ENCODE results near the gene NAA10.

Gene NAA10

DNA sequence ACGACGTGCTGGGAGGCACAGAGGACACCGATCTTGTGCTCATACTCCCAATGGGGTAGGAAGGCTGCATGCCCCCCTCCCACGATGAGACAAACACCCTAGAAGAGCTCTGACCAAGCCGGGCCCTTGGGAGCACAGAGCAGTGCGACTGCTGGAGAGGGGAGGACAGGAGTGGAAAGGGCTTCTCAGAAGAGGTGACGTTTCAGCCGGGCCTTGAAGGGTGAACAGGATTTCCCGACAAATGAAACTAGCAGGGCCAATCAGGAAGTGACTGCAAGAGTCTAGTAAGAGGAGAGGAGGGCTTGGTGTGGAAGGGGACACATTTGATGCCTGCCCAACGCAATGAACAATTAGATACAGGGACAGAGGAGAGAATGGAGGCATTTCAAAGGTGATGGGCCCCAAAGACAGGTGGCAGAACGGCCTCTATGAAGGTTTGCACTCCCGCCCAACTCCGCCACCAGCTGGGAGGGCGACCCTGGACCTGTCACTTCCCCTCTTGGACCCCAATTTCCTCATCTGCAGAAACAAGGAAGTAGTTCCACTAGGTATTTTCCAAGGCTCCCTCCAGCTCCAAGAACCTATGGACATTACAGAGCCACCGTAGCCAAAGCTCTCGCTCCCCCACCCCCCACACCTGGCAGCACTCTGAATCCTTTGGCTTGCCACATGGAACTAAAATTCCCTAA is 32.8 kb upstream of the NAA10 start:
- no peak overlapping the region for H3K4me3 ChIP-seq (ENCODE audit: low read depth, low read length)

DNA sequence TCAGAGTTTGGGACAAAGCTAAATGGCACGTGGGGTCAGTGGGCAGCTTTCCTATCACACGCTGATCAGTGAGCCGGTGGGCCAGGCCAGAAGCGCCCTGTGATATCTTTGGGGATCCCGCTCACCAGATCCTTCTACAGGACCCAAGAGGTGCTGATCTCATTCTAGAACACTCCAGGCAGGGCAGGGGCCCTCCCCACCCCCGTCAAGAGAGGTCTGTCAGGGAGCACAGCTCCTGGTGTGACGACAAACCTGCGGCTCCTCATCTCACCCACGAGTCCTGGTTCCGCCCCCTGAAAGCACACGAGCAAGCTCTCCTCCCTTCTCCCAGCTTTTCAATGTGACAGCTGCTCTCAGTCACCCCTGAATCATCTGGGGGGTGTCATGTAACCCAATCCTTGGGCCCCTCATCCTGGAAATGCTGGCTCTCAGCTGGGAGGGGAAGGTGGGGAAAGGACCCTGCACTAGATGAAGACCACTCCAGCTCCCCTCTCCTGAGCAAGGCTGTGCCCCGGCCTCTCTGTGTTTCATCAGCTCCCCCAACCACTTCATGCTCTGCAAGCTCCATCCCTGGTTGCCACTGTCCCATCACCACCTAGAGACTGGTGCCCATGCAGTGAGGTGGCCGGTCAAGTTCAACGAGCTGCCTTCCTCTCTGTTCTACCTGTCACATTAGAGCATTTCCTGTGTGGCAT is 32.2 kb upstream of the NAA10 start:
- H3K4me3 ChIP-seq (ENCODE audit: low read depth, low read length): no peak overlapping the region

DNA sequence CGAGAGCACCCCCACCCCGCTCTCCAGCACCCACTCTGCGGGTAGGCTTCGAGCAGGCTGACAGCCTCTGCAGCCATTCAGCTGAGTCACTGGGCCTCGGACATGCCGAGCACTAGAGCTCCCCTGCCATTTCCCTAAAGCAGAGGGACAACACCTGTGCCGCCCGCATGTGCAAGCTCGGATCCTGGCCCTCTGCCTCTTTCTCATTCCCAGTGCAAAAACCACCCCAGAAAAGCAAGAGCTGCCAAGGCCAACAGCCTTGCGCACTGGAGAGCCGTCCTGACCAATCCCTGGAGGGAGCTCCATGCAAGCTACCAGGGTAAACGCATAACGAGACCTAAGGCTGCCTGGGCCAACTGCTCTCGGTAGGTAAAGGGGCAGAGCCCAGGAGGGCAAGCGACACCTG is 31.4 kb upstream of the NAA10 start:
- no peak overlapping the region for H3K4me3 ChIP-seq (ENCODE audit: low read depth, low read length)

DNA sequence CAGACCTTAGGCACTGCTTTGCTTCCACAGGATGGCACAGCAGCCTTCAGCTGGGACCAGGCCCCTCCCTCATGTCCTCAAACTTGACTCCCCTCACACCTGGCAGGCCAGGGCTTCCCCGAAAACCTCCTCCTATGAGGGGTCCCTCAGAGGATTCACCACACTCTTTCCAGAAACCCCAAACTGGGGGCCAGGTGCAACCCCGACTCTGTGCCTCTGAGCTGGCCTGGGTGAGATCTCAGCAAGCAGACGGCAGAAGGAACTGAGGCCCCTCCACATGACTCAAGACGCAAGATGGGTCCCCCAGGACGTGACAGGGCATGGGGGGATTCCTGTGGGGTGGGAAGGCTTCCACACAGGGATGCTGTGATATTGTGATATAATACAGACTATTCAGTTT is 30.6 kb upstream of the NAA10 start:
- H3K4me3 ChIP-seq (ENCODE audit: low read depth, low read length): no peak overlapping the region

DNA sequence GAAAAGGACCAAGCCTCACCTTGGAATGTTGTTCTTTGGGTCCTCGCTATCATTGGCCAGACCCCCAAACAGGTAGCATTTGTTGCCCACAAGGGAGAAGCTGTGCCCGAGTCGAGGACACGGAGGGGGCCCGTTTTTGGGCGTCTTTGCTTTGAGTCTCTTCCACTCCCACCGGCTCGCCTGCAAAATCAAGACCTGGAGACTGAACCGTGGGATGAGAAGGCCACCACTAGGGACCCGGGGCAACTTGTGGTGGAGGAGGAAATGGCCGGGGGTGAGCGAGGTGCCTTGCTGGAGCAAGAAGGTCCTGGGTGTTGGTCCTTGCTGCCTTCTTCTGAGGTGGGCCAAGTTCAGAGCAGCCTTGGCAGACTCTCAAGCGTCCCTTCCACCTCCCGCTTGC is 29.3 kb upstream of the NAA10 start:
- H3K4me3 ChIP-seq (ENCODE audit: low read depth, low read length): no peak overlapping the region

DNA sequence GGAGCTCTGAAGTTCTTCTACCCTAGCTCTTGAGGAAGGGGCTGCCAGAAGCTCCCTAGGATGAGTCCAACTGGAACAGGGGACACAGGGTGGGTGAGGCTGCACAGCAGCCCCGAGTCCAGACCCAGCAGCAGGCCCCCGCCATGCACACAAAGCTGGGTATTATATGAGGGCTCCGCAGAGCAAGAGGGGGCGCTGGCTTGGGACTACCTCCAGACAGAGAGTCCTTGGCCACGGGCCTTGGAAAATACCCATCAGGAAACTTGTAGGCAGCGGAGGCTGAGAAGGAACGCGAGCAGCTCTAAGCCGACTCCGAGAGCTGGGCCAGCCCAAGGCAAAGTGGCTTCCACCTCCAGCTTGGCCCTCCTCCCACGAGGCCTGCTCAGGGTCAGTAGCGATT is 28.7 kb upstream of the NAA10 start:
- no peak overlapping the region for H3K4me3 ChIP-seq (ENCODE audit: low read depth, low read length)

DNA sequence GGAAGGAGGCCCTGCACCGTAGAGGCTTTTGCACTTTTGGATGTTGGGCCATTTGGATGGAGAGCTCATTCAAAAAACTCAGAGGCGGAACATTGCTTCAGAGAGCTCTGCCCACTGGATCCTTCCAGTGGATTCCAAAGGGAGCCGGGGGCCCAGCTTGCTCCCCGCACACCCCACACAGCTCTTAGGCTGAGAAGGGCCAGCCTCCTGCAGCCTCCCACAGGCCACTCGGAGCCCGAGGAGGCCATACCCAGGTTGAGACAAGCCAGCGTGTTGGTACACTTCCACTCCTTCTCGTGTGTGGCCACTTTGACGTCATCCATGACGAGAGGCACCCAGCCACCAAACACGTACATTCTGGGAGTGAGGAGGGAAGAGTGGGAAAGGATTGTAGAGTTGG is 26.5 kb upstream of the NAA10 start:
- H3K4me3 ChIP-seq (ENCODE audit: low read depth, low read length): no peak overlapping the region

DNA sequence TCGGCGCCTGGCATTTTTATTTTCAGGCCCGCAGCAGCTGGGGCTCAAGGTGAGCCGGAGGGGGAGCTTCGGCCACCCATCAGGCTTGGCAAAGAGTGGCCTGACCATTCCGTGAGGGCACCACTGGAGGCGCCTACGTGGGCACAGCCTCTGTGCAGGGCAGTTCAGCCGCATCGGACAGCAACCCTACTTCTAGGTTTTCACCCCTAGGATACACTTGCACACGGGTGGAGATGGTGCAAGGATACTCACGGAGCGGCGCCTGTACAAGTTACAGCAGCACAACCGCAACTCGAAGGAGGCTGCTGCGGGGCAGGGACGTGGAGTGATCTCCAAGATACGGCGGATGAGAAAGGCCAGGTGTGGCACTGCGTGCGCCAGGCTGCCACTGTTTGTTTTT is 25.9 kb upstream of the NAA10 start:
- H3K4me3 ChIP-seq (ENCODE audit: low read depth, low read length): no peak overlapping the region

DNA sequence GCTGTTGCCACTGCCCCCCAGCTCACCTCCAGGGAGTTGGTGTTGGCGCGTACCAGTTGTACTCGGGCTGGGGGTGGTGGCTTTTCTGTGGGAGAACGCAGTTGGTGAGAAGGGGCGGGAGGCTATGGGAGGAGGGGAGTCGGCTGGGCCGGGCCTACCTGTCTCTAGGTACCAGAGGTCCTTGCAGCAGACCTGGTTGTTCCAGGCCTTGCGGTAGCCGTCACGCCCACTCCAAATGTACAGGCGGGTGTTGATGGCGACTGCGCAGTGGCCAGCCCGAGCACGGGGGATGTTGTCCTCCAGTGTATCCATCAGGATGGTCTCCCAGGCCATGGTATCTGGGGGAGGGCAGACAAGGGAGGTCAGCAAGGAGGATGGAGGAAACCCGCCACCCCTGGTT is 25.2 kb upstream of the NAA10 start:
- H3K4me3 ChIP-seq (ENCODE audit: low read depth, low read length): no peak overlapping the region

DNA sequence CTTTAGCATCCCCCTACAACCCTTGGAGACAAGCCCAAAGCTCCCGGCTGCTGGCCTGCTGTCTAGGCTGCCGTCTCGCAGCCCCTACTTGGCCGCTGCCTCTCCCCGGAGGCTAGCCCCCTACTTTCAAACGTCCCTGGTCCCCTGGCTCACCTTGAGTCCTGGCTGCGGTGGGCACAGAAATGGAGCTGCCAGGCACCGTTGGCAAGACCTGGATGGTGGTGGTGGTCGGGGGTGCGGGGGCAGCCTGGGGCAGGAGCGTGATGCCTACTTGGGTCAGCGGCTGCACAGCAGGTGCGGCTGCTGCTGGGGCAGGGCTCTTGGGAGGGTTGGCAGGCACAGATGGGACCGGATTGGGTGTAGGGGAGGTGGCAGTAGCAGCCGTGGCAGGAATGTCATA is 24.8 kb upstream of the NAA10 start:
- H3K4me3 ChIP-seq (ENCODE audit: low read depth, low read length): no peak overlapping the region

DNA sequence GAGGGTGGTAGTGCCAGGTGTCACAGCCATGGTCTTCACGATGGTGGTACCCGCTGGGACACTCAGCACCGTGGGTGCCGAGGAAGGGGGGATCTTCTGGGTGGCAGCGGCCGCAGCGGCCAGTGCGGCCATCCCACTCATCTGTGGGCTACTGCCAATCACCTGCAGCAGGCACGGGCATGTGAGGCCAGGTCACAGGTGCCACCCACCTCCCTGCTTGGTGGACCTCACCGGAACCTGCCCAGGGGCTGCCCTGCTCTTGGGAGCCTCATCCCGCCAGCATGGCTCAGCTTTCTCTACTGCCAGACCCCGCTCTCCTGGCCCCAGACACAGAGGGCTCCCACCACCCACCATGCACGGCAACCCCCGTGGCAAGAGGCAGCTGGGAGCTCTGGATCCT is 23.8 kb upstream of the NAA10 start:
- H3K4me3 ChIP-seq (ENCODE audit: low read depth, low read length): no peak overlapping the region

DNA sequence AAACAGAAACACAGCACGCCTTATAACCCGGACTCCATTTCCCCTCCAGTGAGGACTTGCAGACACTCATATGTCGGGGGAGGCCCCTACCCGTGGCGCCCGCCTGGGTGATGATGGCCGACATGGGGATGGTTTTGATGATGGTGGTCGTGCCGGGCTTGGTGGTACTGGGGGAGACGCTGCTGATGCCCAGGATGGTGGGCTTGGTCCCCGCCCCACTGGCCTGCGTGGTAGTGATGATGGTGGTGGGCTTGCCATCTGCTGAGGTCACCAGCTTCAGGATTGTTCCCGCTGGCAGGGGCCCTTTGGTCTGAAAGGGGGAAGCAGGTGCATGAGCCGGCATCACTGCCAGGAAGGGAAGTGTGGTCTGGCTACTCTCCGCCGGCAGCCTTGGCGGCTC is 22.4 kb upstream of the NAA10 start:
- no peak overlapping the region for H3K4me3 ChIP-seq (ENCODE audit: low read depth, low read length)

DNA sequence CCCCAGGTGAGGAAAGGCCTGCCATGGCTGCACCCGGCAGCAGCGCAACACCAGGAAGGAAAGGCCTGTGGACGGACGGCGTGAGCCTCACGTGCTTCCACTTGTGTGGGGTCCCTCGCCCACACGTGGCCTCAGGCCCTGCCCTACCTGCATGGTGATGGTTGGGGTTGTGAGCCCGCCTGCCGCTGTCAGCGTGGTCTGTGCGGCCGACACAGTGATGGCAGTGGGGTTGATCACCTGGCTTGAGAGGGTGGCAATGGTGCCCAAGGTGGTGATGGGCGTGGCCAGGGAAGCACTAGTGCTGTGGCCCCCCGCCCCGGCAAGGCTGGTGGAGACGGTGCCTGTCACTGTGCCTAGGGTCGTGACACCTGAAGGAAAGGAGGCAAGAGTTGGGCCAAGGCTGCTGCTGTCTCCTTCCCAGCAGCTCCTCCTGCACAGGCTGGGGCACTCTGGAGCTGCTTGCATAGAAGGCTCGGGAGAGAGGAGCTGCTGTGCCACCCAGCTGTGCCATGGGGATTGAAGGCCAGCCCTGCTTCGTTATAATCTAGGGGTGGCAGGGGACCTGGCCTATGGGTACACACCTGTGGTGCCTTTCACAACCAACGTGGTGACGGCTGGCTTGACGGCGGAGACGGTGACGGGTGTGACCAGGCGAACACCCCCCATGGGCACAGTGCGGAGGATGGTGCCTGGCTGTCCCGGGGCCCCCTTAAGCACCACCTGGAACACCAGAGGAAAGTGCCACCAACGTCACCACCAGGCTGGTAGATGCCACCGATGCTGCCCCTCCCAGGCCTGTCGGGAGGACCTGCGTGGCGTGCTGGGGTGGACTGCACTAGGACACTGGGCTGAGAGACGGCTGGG is 21.4 kb upstream of the NAA10 start:
- no peak overlapping the region for H3K4me3 ChIP-seq (ENCODE audit: low read depth, low read length)

DNA sequence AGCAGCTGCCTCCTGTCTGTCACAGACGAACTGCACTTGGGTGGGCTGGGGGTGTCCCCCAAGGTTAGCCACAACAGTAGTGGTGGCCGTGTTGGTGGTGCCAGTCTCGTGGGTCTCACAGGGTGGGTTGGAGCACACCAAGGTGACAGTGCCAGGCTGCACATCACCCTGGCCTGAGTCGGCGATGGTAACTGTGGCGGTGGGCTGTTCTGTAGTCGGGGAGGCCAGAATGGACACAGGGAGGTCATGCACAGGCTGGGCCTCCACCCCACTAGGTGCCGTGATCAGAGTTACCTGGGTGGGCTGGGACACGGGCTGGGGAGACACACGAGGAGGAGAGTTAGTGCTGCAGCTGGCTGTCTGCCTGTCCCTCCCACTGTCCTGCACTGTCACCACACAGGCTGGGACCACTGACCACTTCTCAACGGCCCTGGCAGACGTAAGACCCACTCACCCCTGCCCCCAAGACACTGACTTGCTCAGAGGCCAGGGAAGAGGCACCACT is 20.4 kb upstream of the NAA10 start:
- H3K4me3 ChIP-seq (ENCODE audit: low read depth, low read length): no peak overlapping the region

DNA sequence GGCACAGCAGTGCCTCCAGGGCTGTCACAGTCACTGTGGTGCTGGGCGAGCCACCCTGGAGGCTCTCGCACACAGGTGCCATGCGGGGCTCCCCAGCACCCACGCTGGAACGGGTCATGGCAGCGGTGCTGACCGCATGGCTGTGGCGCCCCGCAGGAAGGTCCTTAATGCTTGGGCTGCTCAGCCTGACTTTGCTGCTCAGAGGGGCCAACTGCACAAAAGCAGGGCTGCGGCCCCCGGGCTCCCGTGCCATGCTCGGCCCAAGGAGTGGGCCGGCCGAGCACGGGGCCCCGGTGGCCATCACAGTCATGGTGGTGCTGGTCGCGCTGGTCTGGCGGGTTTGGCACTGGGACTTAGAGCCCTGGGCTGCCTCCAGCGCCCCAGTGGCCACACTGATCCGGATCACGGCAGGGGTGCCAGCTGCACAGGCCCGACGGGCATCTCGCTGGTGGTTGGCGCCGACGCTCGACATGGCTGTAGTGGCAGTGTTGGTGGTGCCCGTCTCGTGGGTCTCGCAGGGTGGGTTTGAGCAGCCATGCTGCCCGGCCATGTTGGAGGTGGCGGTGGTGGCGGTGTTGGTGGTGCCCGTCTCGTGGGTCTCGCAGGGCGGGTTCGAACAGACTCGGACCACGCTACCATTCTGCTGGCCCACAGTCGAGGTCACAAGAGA is 19.9 kb upstream of the NAA10 start:
- H3K4me3 ChIP-seq (ENCODE audit: low read depth, low read length): no peak overlapping the region

DNA sequence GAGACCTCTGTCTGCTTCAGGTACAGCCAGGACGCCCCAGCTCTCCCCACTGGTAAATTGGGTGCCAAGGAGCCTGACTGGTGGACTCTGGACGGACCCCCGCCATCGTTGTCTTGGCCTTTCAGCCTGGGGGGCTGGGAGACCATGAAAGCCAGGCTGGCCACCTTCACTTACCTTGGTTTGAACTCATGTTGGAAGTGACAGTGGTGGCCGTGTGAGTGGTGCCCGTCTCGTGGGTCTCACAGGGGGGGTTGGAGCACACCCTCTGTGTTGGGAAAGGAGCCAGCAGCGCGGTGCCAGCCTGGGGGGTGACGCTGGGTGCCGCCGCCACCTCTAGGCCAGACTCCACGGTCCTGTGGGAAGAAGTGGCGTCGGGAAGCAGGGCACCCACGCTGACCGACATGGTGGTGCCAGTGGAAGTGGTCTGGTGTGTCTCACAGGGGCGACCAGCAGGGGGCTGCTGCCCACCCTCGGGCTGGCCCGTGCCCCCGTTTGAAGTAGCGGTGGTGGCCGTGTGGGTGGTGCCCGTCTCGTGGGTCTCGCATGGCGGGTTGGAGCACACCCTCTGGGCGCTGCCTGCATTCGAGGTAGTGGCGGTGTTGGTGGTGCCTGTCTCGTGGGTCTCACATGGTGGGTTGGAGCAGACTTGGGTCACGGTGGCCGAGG is 19.2 kb upstream of the NAA10 start:
- H3K4me3 ChIP-seq (ENCODE audit: low read depth, low read length): no peak overlapping the region

DNA sequence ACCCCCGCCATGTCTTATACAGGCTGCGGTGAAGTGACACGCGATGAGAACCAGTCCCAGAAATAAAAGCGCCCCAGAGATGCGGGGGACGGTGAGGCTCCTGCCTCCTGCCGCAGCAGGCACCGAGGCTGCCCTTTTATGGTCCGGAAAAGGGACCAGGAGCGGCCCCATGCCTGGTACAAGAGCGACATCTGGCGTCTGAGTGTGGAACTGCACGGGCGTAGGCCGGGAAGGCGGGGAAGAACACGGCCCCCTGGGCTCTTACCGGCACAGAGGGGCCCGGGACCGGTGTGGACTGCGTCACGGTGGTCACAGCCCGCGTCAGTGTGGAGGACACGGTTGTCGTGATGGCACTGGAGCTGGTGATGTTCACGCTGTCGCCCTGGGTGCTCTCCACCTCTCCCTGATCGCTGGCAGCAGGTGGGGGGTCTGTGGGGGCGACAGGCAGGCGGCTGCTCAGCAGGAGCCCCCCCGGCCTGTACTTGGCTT is 18.5 kb upstream of the NAA10 start:
- H3K4me3 ChIP-seq (ENCODE audit: low read depth, low read length): no peak overlapping the region

DNA sequence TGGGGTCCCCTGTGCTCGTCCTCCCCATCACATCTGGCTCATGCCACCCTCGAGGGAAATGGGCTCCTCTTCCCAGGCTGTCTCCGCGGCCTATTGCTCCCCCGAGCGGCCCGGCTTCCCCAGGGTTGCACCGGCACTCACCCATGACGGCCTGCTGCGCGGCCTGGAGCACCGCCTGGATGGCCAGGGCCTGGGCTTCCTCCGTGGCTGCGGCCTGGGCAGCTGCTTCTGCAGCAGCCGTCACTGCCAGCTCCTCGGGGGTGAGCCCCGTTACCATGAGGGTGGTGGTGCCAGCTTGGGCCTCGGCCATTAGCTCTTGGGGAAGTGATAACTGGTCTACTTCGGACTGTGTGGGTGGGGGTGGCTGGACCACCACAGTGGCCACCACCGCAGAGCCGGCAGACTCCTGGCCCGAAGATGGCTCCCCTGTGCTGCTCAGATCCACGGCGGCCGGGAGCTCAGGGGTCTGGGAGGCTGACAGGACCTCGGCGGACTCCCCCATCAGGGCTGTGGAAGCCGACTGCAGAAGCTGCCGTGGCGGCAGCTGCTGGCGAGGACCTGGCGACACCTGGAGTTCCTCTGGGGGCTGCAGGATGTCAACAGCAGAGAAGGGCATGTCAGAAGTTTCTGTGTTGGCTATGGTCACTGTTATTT is 17.7 kb upstream of the NAA10 start:
- H3K4me3 ChIP-seq (ENCODE audit: low read depth, low read length): no peak overlapping the region

DNA sequence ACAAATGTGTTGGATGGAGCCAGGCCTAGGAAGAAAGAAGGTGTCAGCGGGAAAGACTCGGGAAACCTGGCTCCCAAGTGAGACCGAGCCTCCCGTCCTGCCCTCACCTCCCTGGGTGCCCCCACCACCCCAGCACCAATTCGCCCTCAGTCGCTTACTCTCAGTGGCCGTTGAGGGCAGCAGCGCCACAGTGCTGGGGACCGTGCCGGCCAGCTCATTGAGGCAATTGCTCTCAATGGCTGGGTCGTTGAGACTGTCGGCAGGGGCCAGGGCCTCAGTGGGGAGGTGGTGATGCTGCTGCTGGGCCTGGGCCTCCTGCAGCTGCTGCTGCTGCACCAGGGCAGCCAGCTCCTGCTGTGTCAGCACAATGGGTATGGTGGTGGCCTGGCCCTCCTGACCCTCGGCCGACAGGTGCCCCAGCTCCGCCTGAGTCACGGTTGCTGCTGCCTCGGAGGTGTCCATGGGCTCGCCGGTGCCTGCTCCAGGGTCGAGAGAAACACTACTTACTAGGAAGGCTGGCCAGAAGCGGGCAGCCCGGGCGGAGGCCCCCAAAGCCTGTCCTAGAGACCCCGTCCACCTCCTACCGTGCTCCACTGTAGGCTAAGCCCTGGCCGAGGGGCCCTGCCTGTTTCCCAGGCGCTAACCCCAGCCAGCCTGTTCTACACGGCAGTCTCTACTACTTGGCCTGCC is 17.0 kb upstream of the NAA10 start:
- H3K4me3 ChIP-seq (ENCODE audit: low read depth, low read length): no peak overlapping the region
